OCI-LY7 (cell line): ENCODE results near the gene CDK14.

Source experiments
- EZH2phosphoT487 ChIP-seq: fragments of 200-600 bp; sonication (generic); IDR thresholded peaks from 2 replicates; pipeline ENCODE4 v1.6.1; 2018; ENCODE audit warnings: low read depth, borderline replicate concordance, mild to moderate bottlenecking, mixed run types, antibody characterized with exemption, low read length, moderate library complexity, mixed read lengths
- TF ChIP-seq, protein P1 (sequence below): fragments of 200-600 bp; sonication (generic); conservative IDR thresholded peaks from 2 replicates; pipeline ENCODE4 v1.5.1; 2014; ENCODE audit warnings: mild to moderate bottlenecking, antibody characterized with exemption, low read length, moderate library complexity, mixed read lengths

DNA sequence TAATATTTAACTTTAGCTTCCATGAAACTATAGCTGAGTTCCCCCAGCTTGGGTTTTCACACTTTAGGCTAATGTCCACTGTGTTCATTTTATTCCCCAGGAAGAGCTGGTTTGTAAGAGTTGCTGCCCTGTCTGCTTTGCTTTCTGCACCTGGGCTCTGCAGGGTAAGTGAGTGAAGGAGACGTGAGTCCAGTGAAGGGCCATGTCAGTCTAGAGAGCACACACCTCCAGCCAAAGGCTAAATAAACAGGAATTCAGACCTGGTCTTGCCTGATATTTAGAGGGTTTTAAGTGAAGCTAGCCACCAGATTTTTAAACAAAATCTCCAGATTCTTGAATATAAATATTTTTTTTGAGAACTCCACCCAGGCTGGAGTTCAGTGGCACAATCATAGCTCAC lies 643.7 kb downstream of the CDK14 start:
- no peak for TF ChIP-seq EZH2phosphoT487
- TF ChIP-seq, protein P1, sequence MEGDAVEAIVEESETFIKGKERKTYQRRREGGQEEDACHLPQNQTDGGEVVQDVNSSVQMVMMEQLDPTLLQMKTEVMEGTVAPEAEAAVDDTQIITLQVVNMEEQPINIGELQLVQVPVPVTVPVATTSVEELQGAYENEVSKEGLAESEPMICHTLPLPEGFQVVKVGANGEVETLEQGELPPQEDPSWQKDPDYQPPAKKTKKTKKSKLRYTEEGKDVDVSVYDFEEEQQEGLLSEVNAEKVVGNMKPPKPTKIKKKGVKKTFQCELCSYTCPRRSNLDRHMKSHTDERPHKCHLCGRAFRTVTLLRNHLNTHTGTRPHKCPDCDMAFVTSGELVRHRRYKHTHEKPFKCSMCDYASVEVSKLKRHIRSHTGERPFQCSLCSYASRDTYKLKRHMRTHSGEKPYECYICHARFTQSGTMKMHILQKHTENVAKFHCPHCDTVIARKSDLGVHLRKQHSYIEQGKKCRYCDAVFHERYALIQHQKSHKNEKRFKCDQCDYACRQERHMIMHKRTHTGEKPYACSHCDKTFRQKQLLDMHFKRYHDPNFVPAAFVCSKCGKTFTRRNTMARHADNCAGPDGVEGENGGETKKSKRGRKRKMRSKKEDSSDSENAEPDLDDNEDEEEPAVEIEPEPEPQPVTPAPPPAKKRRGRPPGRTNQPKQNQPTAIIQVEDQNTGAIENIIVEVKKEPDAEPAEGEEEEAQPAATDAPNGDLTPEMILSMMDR = no peak
